ENCODE data around the gene PCDH19.
A peak's percentile ranks its signal among the peaks of the same experiment; 100 is the strongest.

The PCDH19 gene

DNA sequence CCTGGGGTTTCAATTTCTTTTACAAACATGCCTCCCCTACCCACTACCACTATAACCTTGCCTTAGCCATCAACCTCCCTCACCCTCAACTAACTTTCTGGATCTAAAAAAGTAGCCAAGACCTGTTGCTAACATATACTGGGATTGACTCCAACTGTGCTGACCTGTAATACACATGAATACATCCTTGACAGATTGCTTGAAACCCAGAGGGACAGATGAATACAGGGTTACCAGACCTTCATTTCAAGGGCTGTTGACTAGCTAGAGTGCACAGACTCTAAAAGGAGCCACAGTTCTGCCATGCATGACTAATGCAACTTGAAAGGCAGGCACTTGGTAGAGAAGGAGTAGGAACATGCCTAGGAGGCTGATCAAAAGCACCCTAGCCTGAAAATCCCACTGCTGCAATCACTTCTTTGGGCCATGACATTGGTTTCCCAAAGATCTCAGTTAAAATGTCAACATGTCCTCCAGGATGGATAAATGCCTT lies 121.0 kb downstream of the PCDH19 start:
- DNase-seq, result peak; percentile 40

DNA sequence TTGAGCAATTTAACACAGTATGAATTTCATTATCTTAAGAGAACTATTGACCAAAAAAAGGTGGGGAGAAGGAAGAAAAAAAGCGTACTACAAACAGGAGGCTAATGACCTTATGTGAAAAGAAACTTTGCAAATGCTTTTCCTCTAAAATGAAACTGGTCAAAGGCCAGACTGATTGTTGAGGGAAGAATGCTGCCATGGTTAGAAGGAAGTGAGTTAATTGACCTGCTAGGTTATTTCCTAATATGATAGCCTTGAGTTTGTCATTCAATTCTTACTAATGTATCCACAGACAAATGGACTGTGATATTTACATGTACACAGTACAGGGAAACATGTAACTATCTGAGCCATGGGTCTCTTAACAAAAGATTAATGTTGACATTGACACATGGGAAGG lies 132.8 kb downstream of the PCDH19 start:
- no peak for DNase-seq

DNA sequence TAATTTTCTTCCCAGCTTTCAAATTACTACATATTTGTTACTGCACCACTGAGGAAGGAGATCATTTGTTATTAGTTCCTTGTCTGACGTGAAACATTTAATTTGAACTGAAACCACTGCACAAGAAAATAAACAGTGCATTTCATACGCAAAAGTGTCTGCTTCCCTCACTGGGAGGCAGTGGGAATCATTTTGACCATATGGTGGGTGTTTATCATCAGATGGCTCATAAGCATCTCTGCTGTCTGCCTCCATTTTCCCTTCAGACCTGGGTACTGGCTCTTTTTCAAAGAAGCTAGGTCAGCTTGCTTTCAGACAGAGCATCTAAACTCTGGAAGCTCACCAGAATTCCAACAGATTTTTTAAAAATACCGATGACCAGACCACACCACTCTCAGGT lies 135.2 kb downstream of the PCDH19 start:
- DNase-seq, result no peak

GRCh38 chrX:100265179-100265578 lies 144.9 kb downstream of the PCDH19 start:
- no peak for DNase-seq

GRCh38 chrX:100264200-100264599 lies 145.9 kb downstream of the PCDH19 start:
- no peak for DNase-seq

DNA sequence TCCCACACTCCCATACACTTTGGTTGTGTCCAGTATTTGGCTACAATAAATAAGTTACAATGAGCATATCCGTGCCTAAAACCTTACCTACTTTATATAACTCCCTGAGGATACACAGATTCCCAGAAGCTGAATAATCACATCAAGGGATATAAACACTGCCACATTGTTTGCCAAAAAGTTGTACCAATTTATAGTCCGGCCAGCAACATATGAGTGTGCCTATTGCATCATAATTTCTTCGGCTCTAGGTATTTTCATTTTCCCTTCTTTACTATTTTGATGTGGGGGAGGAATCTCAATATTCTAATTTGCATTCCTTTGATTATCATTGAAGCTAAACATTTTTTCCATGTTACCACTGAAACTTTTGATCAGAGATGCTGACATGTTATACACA lies 146.4 kb downstream of the PCDH19 start:
- DNase-seq, result no peak

DNA sequence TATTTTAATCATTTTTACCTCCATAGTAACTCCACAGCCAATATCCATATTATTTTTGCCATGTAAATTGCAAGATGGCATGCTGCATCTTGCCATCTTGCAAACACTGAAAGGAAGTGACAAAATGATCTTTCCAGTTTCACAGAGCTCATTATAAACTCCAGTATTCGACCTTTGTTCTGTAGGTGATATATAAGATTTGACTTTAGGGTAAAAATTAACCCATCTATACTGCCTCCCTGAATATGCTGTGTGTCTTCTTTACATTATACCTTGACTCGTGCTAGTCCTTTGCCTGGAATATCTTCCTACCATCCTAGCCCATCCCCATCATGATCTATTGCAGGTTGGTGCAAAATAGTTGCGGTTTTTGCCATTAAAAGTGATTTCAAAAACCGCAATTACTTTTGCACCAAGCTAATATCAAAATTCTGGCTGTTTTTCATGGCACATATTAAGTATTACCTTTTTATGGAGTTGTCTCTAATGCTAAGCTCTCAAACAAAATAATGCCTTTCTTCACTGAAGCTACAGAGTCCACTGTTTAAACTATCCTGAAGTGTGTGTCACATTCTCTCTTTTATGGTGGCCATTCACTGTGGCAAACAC lies 161.1 kb downstream of the PCDH19 start:
- DNase-seq, result no peak

- DNase-seq, result no peak
These were observed 162.2 kb downstream of the PCDH19 start for GRCh38 chrX:100247826-100248225.

DNA sequence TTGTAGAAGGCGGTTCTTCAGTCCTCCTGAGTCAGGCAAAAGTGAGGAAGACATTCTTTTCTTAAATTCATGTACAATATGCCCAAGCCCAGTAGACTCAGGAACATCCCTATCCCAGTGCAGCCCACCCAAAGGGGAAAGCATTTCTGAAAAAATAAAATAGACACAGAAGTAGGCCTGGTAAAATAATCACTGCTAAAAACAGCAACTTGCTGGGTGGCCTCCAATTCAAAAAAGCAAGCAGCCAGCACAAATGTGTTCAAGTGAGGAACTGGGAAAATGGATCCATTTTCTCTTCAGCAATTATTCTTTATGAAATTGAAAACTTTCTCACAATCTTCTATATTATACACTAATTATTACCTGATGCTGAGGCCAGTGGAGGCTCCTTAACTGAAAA lies 165.4 kb downstream of the PCDH19 start:
- no peak for DNase-seq
